Large intestine (tissue), 3 donors: ENCODE results near the gene FAAP20. TPM values are rescaled to one million over a fixed set of nuclear protein-coding genes. Genes with fewer than 3 reads are reported as not detected.

Experiments
- DNase-seq, 2 donors: peaks; one replicate each; pipeline versions ENCODE4 v3.0.0 to v3.0.0-alpha.2; 2013
- H3K27ac ChIP-seq: one replicate; pipeline ENCODE4 v1.5.1; 2013; ENCODE audit warnings: low read length
- H3K27me3 ChIP-seq: 2 replicates; pipeline ENCODE4 v1.6.1; 2013; ENCODE audit warnings: low read length; ENCODE audit not compliant: control insufficient read depth, insufficient read depth
- H3K36me3 ChIP-seq: 2 replicates; pipeline ENCODE4 v1.6.1; 2013; ENCODE audit warnings: low read length; ENCODE audit not compliant: control insufficient read depth, insufficient read depth
- H3K4me1 ChIP-seq: one replicate; pipeline ENCODE4 v1.6.1; 2013; ENCODE audit warnings: low read length; ENCODE audit not compliant: control insufficient read depth, insufficient read depth
- H3K4me3 ChIP-seq: one replicate; pipeline ENCODE4 v1.5.1; 2013; ENCODE audit warnings: low read length
- H3K9me3 ChIP-seq: one replicate; pipeline ENCODE4 v1.6.1; 2013; ENCODE audit warnings: mild to moderate bottlenecking, low read depth, low read length, moderate library complexity; ENCODE audit not compliant: control insufficient read depth
- WGBS: methylation state at CpG from one replicate; pipeline ENCODE4 v1.1.5; 2013; ENCODE audit warnings: low lambda C conversion rate; ENCODE audit not compliant: insufficient coverage; 5-methylcytosine and 5-hydroxymethylcytosine counted together
- polyA plus RNA-seq: library from polyadenylated mRNA; unstranded; fragments of 120-200 nt; gene quantifications from one replicate; pipeline ENCODE4 v1.2.1, GENCODE V29; 2013

The FAAP20 gene
- polyA plus RNA-seq, 1 donor, result 59.6 TPM

DNA sequence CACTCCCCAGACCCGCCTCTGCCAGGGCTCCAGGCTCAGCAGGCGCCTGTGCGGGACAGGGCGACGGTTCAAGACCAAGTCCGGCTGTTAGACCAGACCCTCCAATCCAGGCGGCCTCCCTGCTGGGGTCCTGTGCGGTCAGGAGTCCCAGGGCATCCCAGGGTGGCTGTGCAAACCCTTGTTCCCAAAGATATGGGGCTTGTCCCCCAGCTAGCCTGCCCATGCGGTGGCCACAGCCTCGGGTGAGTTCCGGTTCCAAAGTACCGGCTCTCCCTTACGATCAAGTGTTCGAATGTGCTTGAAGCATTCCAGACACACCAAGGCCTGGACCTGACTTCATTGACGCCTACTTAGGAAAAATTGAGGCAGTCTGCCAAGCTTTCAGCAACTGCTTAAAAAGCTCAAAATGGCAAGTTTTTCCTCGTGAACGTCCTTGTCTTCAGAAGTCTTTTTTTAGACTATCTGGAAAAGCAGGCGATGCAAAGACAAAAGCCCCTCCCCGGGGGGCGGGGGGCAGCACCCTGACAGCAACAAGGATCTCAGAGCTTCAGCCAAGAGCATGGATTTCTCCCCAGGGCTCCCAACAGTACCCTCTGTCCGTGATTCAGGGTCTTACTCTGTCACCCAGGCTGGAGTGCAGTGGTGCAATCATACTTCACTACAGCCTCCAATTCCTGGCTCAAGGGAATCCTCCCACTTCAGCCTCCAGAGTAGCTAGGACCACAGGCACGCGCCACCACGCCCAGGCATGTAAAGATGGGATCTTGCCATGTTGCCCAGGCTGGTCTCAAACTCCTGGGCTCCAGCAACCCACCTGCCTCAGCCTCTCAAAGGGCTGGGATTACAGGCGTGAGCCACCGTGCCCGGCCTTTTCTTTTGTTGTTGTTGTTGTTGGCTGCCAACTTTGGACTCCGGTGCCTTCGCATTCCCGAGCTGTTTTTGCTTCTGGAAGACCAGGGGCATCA, 2.3 kb downstream of the FAAP20 start:
- no peak overlapping the region for H3K4me3 ChIP-seq
- H3K27ac ChIP-seq, result peak overlapping the region; percentile 93
- H3K27me3 ChIP-seq, result no peaks in the 10 kb centered on the region
- DNase-seq, result no peak
- peaks cover 9% of the 10 kb centered on the region for H3K9me3 ChIP-seq
- H3K36me3 ChIP-seq, result peaks cover 4% of the 10 kb centered on the region
- H3K4me1 ChIP-seq, result peaks cover 61% of the 10 kb centered on the region
- WGBS, result no CpG with 5 or more reads among the region's 30 CpGs

DNA sequence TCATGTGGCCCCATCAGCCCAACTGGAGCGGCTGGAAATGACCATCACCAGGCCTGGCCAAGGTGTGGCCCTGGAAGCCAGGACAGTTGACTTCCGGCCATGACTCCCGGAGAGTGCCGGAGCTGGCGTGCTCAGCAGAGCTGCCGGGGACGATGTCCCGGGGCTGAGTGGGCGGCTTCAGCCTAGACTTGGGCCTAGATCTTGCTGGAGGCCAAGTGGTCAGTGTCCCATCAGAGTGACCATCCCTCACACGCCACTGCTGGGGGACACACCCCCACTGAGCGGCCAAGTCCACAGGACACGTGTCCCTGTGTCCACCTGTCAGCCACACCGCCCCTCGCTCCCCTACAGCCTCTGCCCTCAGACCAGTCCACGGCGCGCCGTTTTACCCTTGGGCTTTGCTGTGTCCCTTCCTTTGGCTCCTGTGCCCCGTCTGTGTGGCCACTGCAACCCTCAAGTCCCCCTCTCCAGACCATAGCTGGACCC, 4.0 kb downstream of the FAAP20 start:
- Histone ChIP-seq H3K27ac (peak overlapping the region; percentile 96), H3K9me3 (peaks cover 9% of the 10 kb centered on the region), H3K4me3 (peak overlapping the region; percentile 58), H3K36me3 (peaks cover 12% of the 10 kb centered on the region), H3K27me3 (no peaks in the 10 kb centered on the region), H3K4me1 (peaks cover 54% of the 10 kb centered on the region)
- DNase-seq, result no peak
- no CpG with 5 or more reads among the region's 19 CpGs for WGBS

DNA sequence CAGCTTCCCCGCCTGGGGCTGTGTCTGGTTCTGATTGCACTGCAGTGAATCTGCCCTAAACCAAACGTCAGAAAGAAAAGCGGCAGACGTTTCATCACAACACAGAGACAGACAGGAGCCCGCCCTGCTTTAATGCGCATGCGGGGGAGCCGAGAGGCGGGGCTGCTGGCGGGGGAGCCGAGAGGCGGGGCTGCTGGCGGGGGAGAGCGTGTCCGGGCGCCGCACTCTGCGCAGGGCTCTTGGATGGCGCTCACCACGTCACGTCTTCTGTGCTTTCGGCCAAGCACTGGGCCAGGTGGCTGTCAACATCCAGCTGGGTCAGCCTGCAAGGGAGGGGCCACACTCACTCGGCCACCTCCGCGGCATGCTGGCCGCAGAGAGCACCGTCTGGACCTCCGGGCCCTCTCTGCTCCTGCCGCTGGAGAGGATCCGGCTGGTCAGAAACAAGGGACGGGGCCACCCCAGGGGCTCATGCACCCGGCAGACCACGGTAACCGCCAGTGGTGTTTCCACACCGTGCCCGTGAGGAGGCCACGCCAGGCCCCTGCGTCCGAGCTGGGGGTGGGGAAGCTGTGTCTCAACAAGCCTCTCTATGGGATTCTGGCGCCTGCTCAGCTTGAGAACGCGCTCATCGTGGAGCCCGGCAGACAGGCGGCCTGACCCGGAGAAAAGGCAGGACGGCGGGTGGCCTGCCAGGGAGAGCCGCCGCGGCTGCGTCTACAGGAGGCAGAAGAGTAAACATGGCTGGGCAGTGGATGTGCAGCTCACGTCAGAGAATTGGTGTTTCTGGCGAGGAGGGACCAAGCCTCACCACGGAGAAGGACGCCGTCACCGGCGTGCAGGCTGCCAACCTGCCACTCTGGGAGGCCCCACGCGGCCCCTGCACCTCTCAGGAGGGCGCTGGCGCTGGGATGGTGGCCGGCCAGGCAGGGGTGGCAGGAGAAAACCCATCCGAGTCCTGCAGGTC, 4.8 kb downstream of the FAAP20 start:
- DNase-seq, result peak; percentile 87 to 96
- Histone ChIP-seq H3K27ac (peak overlapping the region; percentile 96), H3K36me3 (peaks cover 20% of the 10 kb centered on the region), H3K9me3 (peaks cover 9% of the 10 kb centered on the region), H3K4me1 (peaks cover 49% of the 10 kb centered on the region), H3K27me3 (no peaks in the 10 kb centered on the region), H3K4me3 (peak overlapping the region; percentile 58)
- WGBS, result no CpG with 5 or more reads among the region's 65 CpGs

DNA sequence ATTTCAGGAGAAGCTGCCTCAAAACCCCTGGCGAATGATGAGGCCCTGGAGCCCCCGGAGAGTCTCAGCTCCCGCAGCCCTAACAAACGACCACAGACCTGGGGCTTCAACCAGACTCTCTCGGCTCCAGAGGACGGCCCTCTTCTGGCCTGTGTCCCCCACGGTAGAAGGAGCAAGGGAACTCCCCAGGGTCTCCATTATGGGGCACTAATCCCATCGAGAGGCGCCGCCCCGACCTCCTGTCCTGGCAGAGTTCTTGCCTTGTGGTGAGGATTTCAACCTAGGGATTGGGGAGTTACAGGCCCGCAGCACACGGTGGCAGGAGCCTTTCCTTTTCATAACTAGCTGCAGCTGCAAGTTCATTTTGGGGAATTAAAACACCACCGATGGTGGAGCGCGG, 6.2 kb downstream of the FAAP20 start:
- DNase-seq, result no peak
- no CpG with 5 or more reads among the region's 16 CpGs for WGBS
- Histone ChIP-seq H3K36me3 (peaks cover 33% of the 10 kb centered on the region), H3K4me1 (peaks cover 43% of the 10 kb centered on the region), H3K4me3 (no peak overlapping the region), H3K27ac (no peak overlapping the region), H3K9me3 (peaks cover 9% of the 10 kb centered on the region), H3K27me3 (no peaks in the 10 kb centered on the region)

DNA sequence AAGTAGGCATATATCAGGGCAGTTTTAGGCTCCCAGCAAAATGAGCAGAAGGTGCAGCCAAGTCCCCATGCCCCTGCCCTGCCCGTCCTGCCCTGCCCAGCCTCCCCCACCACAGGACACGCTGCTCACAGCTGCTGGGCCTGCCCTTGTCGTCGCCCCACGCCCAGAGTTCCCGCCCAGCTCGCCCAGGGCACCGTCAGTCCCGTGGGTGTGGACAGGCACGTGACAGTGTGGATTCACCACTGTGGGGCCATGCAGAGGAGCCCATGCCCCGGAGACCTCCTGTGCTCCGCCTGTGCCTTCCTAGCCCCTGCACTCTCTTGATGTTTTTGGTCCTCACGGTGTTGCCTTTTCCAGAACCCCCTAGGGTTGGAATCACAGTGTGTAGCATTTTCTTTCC, 7.0 kb downstream of the FAAP20 start:
- Histone ChIP-seq H3K27me3 (no peaks in the 10 kb centered on the region), H3K4me3 (no peak overlapping the region), H3K36me3 (peaks cover 33% of the 10 kb centered on the region), H3K27ac (no peak overlapping the region), H3K9me3 (peaks cover 9% of the 10 kb centered on the region), H3K4me1 (peaks cover 36% of the 10 kb centered on the region)
- peak; percentile 29 to 48 for DNase-seq
- no CpG with 5 or more reads among the region's 13 CpGs for WGBS

DNA sequence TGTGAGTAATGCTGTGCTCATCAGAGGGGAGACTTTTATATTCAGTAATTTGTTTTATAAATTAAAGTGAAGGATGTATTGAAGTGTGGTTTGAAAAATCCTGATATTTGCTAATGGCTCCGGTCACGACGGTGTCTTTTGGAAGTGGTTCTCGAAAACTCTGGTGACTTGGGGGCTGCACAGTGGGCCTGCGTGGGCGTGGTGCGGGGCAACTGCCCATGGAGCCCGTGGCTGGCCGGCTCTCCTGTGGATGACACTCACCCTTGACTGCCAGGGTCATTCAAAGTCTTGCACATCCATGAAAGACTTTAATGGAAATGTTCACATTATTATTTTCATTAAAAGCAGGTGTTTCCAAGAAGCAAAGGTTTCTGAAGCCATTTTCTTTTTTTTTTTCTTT, 7.7 kb downstream of the FAAP20 start:
- Histone ChIP-seq H3K27me3 (no peaks in the 10 kb centered on the region), H3K4me3 (no peak overlapping the region), H3K36me3 (peaks cover 40% of the 10 kb centered on the region), H3K27ac (no peak overlapping the region), H3K9me3 (peaks cover 9% of the 10 kb centered on the region), H3K4me1 (peaks cover 29% of the 10 kb centered on the region)
- no CpG with 5 or more reads among the region's 9 CpGs for WGBS
- DNase-seq, result no peak

DNA sequence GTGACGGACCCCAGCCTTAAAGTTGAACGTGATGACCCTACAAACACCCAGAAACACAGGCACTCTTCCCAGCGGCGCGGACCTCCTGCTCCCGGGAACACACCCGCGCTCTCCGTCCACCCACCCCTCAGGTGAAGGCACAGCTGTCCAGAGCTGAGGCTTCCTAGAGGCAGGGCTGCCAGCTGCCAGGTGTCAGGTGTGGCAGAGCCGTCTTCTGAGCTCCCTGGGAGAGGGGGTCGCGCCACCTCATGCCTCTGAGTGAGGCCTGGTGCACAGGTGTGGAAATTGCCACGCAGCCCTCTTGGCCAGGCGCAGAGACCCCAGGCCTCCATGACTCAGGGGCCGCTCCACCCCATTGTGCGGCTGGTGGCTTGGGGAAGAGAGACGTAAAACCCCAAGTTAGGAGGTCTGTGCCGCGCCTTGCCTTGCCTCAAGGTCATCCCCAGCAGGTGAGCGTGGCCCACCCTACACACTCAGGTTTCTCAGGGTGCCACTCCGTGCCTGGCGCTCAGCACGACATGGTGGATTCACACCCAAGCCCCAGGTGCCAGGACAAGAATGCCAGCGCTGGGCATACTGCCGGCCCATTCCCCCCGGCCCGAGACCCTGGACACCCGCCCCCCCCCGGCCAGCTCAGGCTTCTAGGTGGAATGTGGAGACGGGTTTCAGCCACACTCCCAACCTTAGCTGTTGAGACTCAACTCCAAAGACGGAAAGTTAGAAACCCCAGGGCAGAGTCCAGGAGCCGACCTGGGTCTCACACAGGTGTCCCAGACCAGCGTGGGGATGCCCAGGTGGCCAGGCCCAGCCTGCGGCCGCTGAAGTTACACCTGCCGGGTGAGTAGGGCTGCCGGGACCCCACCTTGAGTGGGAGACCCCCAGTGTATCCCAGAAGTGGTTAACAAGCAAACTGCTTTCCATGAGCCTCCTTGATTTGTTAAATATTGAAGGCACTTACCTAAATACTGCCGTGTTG, 8.4 kb downstream of the FAAP20 start:
- Histone ChIP-seq H3K27ac (no peak overlapping the region), H3K4me3 (no peak overlapping the region), H3K9me3 (peaks cover 9% of the 10 kb centered on the region), H3K27me3 (no peaks in the 10 kb centered on the region), H3K36me3 (peaks cover 46% of the 10 kb centered on the region), H3K4me1 (peaks cover 25% of the 10 kb centered on the region)
- no CpG with 5 or more reads among the region's 38 CpGs for WGBS
- DNase-seq, result no peak

DNA sequence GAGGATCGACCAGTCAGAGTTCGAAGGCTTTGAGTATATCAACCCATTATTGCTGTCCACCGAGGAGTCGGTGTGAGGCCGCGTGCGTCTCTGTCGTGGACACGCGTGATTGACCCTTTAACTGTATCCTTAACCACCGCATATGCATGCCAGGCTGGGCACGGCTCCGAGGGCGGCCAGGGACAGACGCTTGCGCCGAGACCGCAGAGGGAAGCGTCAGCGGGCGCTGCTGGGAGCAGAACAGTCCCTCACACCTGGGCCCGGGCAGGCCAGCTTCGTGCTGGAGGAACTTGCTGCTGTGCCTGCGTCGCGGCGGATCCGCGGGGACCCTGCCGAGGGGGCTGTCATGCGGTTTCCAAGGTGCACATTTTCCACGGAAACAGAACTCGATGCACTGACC, 9.6 kb downstream of the FAAP20 start:
- no CpG with 5 or more reads among the region's 33 CpGs for WGBS

DNA sequence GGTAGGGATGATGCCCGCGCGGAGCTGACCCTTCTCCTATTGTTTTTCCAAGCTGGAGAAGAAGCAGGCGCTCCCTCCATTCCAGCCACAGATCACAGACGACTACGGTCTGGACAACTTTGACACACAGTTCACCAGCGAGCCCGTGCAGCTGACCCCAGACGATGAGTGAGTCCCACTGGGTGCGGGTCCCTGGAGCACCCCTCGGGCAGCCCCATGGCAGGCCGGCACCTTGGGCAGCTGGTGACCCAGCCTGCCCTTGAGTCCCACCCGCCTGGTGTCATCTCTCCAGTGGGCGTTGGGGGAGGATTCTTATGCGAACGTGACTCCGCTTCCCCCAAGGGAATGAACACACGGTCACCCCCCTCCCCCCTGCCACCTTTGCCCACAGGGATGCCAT, 10.0 kb downstream of the FAAP20 start:
- Histone ChIP-seq H3K36me3 (peaks cover 59% of the 10 kb centered on the region), H3K27me3 (no peaks in the 10 kb centered on the region), H3K4me1 (peaks cover 10% of the 10 kb centered on the region), H3K9me3 (peaks cover 7% of the 10 kb centered on the region), H3K27ac (no peak overlapping the region), H3K4me3 (no peak overlapping the region)
- no CpG with 5 or more reads among the region's 18 CpGs for WGBS
- DNase-seq, result no peak

More for the DNA sequence above, 9.6 kb downstream of the FAAP20 start:
- Histone ChIP-seq H3K9me3 (peaks cover 7% of the 10 kb centered on the region), H3K27ac (no peak overlapping the region), H3K4me1 (peaks cover 13% of the 10 kb centered on the region), H3K36me3 (peaks cover 57% of the 10 kb centered on the region), H3K4me3 (no peak overlapping the region), H3K27me3 (no peaks in the 10 kb centered on the region)
- no peak for DNase-seq
